ENCODE results near the gene CELSR1. TPM values are rescaled to one million over a fixed set of nuclear protein-coding genes. Genes with fewer than 3 reads are reported as not detected.
A peak's percentile ranks its signal among the peaks of the same experiment; 100 is the strongest.

Gene CELSR1
- total RNA-seq, 1 donor from 2014 or later: 2.1 TPM

DNA sequence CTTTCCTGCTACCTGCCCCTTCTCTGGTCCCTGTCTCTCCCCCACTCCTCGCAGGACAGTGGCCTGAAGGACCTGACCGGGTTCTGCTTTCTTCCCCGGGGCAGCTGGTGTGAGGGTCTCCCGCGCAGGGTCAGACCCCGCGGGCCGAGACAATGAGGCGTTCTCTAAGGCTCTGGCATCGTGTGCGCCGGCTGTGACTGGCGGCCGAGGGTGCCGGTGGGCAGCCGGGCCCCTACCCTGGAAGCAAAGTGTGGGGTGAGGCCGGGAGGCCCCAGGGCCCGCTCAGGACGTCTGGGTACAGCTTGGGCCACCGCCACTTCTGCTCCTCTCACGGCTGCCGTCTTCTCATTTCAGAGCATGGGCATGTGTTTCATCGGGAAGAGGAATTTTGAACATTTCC, 185.7 kb downstream of the CELSR1 start:
- Histone ChIP-seq H3K9me3 (ENCODE audit: control insufficient read depth in 3 of 3, low read length in 3 of 3) (no peaks in the 10 kb centered on the region), H3K4me3 (ENCODE audit: low read length in 3 of 3) (no peak overlapping the region), H3K4me1 (ENCODE audit: control insufficient read depth in 3 of 3, insufficient read depth in 3 of 3, low read length in 3 of 3) (peaks cover 17 to 33% (median 30%) of the 10 kb centered on the region in 3 donors), H3K9ac (ENCODE audit: low read depth in 1 of 3, low read length in 3 of 3) (no peak overlapping the region), H3K36me3 (ENCODE audit: control insufficient read depth in 3 of 3, insufficient read depth in 3 of 3, low read length in 3 of 3) (peaks cover 68 to 82% (median 73%) of the 10 kb centered on the region in 3 donors), H3K27ac (ENCODE audit: low read depth, low read length) (no peak overlapping the region), H3K27me3 (ENCODE audit: control insufficient read depth in 3 of 3, insufficient read depth in 3 of 3, low read length in 3 of 3) (no peaks in the 10 kb centered on the region)

DNA sequence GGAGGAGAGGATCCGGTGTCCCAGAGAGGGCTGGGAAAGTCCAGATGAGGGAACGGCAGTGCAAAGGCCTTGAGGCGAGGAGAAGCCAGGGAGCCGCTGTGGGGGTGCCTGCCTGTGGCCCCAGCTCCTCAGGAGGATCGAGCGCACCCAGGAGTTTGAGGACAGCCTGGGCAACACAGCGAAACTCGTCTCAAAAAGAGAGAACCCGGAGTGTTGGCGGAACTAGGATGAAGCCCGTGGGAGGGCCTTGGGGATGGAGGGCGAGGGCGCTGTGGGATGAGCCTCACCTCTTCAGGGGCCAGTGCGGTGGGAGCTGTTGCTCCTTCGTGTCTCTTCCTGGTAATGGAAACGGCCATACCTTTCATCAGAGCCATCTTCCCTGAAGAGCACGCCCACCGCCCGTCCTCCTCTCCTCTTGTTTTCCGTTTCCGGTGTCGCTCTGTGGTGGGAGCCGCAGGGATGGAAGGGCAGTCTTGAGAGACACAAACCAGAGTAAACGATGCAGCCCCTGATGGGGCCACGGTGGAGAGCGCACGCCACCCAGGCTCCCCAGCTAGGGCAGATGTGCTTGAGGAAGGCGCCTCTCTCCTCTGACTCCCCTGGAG, 186.2 kb downstream of the CELSR1 start:
- peak overlapping the region in 1 of 3 donors; percentile 16 for H3K9ac ChIP-seq (ENCODE audit: low read depth in 1 of 3, low read length in 3 of 3)
- H3K27me3 ChIP-seq (ENCODE audit: control insufficient read depth in 3 of 3, insufficient read depth in 3 of 3, low read length in 3 of 3): no peaks in the 10 kb centered on the region
- H3K36me3 ChIP-seq (ENCODE audit: control insufficient read depth in 3 of 3, insufficient read depth in 3 of 3, low read length in 3 of 3): peaks cover 72 to 81% (median 75%) of the 10 kb centered on the region in 3 donors
- no peak overlapping the region for H3K27ac ChIP-seq (ENCODE audit: low read depth, low read length)
- H3K4me3 ChIP-seq (ENCODE audit: low read length in 3 of 3): no peak overlapping the region
- no peaks in the 10 kb centered on the region for H3K9me3 ChIP-seq (ENCODE audit: control insufficient read depth in 3 of 3, low read length in 3 of 3)
- peaks cover 21 to 37% (median 35%) of the 10 kb centered on the region in 3 donors for H3K4me1 ChIP-seq (ENCODE audit: control insufficient read depth in 3 of 3, insufficient read depth in 3 of 3, low read length in 3 of 3)

DNA sequence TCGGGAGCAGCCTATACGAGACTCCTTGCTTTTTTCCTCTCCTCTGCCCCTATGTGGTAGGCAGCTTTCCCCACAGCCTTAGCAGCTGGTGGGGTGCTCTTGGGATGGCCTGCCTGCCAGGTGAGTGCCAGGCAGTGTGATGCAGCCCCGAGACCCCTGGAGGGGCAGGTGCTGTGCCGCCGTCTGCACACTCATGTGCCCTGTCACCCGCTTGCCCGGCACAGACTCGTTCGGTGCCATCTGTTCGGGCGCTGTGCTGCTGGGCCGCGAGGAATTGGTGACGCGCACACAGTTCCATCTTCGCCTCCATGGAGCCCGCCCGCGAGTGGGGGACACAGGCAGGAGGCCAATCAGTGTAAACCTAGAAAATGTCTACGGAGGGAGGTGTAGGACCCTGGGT, 186.8 kb downstream of the CELSR1 start:
- Histone ChIP-seq H3K36me3 (ENCODE audit: control insufficient read depth in 3 of 3, insufficient read depth in 3 of 3, low read length in 3 of 3) (peaks cover 74 to 78% (median 75%) of the 10 kb centered on the region in 3 donors), H3K4me3 (ENCODE audit: low read length in 3 of 3) (no peak overlapping the region), H3K4me1 (ENCODE audit: control insufficient read depth in 3 of 3, insufficient read depth in 3 of 3, low read length in 3 of 3) (peaks cover 21 to 38% (median 33%) of the 10 kb centered on the region in 3 donors), H3K9me3 (ENCODE audit: control insufficient read depth in 3 of 3, low read length in 3 of 3) (no peaks in the 10 kb centered on the region), H3K27ac (ENCODE audit: low read depth, low read length) (no peak overlapping the region), H3K9ac (ENCODE audit: low read depth in 1 of 3, low read length in 3 of 3) (peak overlapping the region in 1 of 3 donors; percentile 16), H3K27me3 (ENCODE audit: control insufficient read depth in 3 of 3, insufficient read depth in 3 of 3, low read length in 3 of 3) (no peaks in the 10 kb centered on the region)

DNA sequence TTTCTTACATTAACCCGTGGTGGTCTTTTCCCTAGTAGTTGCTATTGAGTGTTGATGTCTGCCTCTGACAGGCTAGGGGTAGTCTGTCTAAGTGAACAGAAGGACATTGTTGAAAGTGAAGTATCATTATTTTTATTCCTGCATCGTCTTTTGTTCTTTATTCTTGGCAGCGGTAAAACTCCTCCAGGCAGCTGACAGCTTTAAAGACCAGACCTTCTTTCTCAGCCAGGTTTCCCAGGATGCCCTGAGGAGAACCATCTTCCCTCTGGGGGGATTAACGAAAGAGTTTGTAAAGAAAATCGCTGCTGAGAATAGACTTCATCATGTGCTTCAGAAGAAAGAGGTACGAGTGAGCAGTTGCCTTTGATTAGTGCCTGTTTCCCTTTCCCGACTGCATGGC, 187.3 kb downstream of the CELSR1 start:
- Histone ChIP-seq H3K27ac (ENCODE audit: low read depth, low read length) (no peak overlapping the region), H3K4me1 (ENCODE audit: control insufficient read depth in 3 of 3, insufficient read depth in 3 of 3, low read length in 3 of 3) (peaks cover 21 to 38% (median 33%) of the 10 kb centered on the region in 3 donors)

DNA sequence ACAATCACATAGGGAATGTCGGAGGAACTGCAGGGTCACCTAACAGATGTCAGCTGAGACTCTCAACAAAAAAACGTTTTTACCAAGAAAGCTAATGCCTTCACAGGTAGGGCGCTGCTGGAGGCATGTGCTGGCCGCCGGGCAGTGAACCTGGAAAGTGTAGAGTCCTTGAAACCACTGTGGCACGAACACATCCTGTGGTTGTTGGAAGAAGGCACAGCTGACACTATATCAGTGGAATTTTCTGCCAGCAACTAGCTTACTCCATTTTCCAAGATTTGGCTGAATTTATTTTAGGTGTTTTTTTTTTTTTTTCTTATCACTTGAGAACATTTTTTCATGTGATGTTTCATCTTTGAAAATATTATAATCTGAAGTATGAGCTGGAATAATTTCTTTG, 187.7 kb downstream of the CELSR1 start:
- no peak overlapping the region for H3K27ac ChIP-seq (ENCODE audit: low read depth, low read length)
- H3K9me3 ChIP-seq (ENCODE audit: control insufficient read depth in 3 of 3, low read length in 3 of 3): no peaks in the 10 kb centered on the region
- peaks cover 71 to 80% (median 79%) of the 10 kb centered on the region in 3 donors for H3K36me3 ChIP-seq (ENCODE audit: control insufficient read depth in 3 of 3, insufficient read depth in 3 of 3, low read length in 3 of 3)
- no peaks in the 10 kb centered on the region for H3K27me3 ChIP-seq (ENCODE audit: control insufficient read depth in 3 of 3, insufficient read depth in 3 of 3, low read length in 3 of 3)
- H3K9ac ChIP-seq (ENCODE audit: low read depth in 1 of 3, low read length in 3 of 3): no peak overlapping the region
- H3K4me3 ChIP-seq (ENCODE audit: low read length in 3 of 3): no peak overlapping the region
- H3K4me1 ChIP-seq (ENCODE audit: control insufficient read depth in 3 of 3, insufficient read depth in 3 of 3, low read length in 3 of 3): peaks cover 21 to 38% (median 33%) of the 10 kb centered on the region in 3 donors

More for the DNA sequence above, 187.3 kb downstream of the CELSR1 start:
- H3K4me3 ChIP-seq (ENCODE audit: low read length in 3 of 3): no peak overlapping the region
- no peak overlapping the region for H3K9ac ChIP-seq (ENCODE audit: low read depth in 1 of 3, low read length in 3 of 3)
- H3K9me3 ChIP-seq (ENCODE audit: control insufficient read depth in 3 of 3, low read length in 3 of 3): no peaks in the 10 kb centered on the region
- no peaks in the 10 kb centered on the region for H3K27me3 ChIP-seq (ENCODE audit: control insufficient read depth in 3 of 3, insufficient read depth in 3 of 3, low read length in 3 of 3)
- H3K36me3 ChIP-seq (ENCODE audit: control insufficient read depth in 3 of 3, insufficient read depth in 3 of 3, low read length in 3 of 3): peaks cover 70 to 80% (median 76%) of the 10 kb centered on the region in 3 donors

DNA sequence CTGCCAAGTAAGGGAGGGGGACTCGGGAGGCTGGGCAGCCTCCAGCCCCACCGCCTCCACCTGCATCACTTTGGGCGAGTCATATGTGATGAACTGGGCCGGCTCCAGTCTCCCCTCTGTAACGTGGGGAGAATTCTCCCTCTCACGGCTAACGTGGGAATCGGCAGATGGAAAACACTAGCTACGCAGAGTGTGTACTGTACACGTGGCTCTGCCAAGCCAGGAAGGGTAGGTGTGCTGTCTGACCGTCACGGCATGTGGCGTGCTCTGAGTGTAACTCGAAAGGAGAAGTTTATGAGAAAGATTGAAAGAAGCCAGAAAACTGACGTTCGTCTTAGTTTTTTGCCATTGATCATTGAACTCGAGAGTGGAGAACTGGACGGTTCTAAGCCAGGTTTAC, 188.2 kb downstream of the CELSR1 start:
- H3K27me3 ChIP-seq (ENCODE audit: control insufficient read depth in 3 of 3, insufficient read depth in 3 of 3, low read length in 3 of 3): no peaks in the 10 kb centered on the region
- H3K4me3 ChIP-seq (ENCODE audit: low read length in 3 of 3): no peak overlapping the region
- H3K9ac ChIP-seq (ENCODE audit: low read depth in 1 of 3, low read length in 3 of 3): no peak overlapping the region
- no peak overlapping the region for H3K27ac ChIP-seq (ENCODE audit: low read depth, low read length)
- peaks cover 73 to 80% (median 78%) of the 10 kb centered on the region in 3 donors for H3K36me3 ChIP-seq (ENCODE audit: control insufficient read depth in 3 of 3, insufficient read depth in 3 of 3, low read length in 3 of 3)
- H3K9me3 ChIP-seq (ENCODE audit: control insufficient read depth in 3 of 3, low read length in 3 of 3): no peaks in the 10 kb centered on the region
- peaks cover 21 to 38% (median 31%) of the 10 kb centered on the region in 3 donors for H3K4me1 ChIP-seq (ENCODE audit: control insufficient read depth in 3 of 3, insufficient read depth in 3 of 3, low read length in 3 of 3)

DNA sequence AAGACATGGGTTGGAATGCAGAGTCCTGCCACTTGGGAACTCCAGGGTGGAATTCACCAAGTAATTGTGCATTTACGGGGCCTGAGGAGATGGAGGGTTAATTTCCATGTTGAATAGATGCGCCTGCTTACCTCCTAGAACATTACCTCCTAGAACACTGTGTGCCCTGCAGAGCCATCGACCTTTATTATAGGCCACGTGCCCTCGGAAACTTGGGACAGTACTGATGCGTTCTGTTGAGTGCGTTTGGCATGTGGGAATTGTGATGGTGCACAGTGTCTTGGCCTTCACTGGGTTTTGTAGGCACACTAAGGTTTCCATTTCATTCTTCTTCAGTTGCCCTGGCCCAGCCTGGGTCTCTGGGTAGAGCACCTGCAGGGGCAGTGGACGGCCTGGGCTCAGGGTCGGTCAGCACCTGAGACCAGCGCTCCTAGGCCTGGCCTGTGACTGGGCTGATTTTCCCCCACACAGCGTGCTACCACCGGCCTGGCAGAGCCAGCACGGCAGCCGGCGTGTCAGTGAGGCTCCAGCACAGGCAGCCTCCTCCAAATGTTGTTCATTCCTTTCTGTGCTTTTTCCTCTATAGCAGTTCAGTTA, 189.2 kb downstream of the CELSR1 start:
- Histone ChIP-seq H3K9me3 (ENCODE audit: control insufficient read depth in 3 of 3, low read length in 3 of 3) (no peaks in the 10 kb centered on the region), H3K27ac (ENCODE audit: low read depth, low read length) (no peak overlapping the region), H3K36me3 (ENCODE audit: control insufficient read depth in 3 of 3, insufficient read depth in 3 of 3, low read length in 3 of 3) (peaks cover 70 to 80% (median 73%) of the 10 kb centered on the region in 3 donors), H3K27me3 (ENCODE audit: control insufficient read depth in 3 of 3, insufficient read depth in 3 of 3, low read length in 3 of 3) (no peaks in the 10 kb centered on the region), H3K9ac (ENCODE audit: low read depth in 1 of 3, low read length in 3 of 3) (no peak overlapping the region), H3K4me3 (ENCODE audit: low read length in 3 of 3) (no peak overlapping the region), H3K4me1 (ENCODE audit: control insufficient read depth in 3 of 3, insufficient read depth in 3 of 3, low read length in 3 of 3) (peaks cover 15 to 28% (median 20%) of the 10 kb centered on the region in 3 donors)

DNA sequence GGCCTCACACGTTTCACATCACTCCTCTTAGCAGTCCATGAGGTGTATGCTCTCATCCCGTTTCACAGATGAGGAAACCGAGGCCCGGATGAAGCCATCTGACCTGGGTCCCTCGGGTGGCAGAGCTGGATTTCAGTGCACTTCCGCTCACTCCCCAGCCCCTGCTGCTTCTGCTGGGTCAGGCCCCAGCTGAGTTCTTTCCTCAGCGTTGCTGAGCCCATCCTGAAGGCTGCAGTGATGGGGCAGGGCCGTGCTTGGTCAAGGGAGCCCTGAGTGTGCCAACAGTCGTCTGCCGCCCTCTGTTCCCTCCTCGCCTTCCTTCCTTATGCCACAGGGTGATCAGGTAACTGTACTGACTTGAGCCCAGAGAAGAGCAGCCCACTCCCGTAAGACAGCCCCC, 189.8 kb downstream of the CELSR1 start:
- Histone ChIP-seq H3K27me3 (ENCODE audit: control insufficient read depth in 3 of 3, insufficient read depth in 3 of 3, low read length in 3 of 3) (no peaks in the 10 kb centered on the region), H3K9me3 (ENCODE audit: control insufficient read depth in 3 of 3, low read length in 3 of 3) (no peaks in the 10 kb centered on the region), H3K36me3 (ENCODE audit: control insufficient read depth in 3 of 3, insufficient read depth in 3 of 3, low read length in 3 of 3) (peaks cover 67 to 82% (median 73%) of the 10 kb centered on the region in 3 donors), H3K27ac (ENCODE audit: low read depth, low read length) (no peak overlapping the region), H3K4me1 (ENCODE audit: control insufficient read depth in 3 of 3, insufficient read depth in 3 of 3, low read length in 3 of 3) (peaks cover 9 to 23% (median 15%) of the 10 kb centered on the region in 3 donors), H3K9ac (ENCODE audit: low read depth in 1 of 3, low read length in 3 of 3) (peak overlapping the region in 1 of 3 donors; percentile 16), H3K4me3 (ENCODE audit: low read length in 3 of 3) (no peak overlapping the region)

DNA sequence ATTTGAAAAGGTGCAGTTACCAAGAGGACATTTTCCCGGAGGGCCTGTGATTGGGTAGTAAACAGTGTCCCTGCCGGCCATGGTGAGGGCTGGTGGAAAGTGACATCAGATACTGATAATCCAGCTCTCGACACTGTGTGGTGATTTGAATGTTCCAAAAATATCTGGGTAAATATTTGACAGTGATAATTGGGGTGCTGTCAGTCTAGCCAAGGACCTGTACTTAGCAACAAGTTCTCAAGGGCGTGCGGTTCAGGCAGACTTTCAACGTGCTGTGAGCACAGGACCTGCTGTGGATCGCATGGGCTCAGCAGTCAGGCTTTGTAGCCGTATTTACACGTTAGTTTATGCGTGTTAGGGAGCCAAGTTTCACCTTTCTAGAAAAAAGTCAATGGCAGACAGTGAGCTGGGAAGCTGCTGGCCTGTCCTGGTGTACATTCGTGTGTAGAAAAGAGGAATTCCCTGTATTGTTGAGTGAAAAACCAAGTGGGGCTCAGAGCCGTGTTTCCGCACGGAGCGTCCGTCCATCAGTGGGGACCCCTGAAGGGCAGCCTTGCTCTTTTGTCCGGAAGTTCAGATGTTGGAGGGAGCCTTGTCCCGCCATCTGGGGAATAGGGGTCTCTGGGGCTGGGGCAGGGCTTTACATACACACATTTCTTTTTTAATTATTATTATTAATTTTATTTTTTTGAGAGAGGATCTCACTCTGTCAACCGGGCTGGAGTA, 190.6 kb downstream of the CELSR1 start:
- H3K9me3 ChIP-seq (ENCODE audit: control insufficient read depth in 3 of 3, low read length in 3 of 3): no peaks in the 10 kb centered on the region
- no peaks in the 10 kb centered on the region for H3K27me3 ChIP-seq (ENCODE audit: control insufficient read depth in 3 of 3, insufficient read depth in 3 of 3, low read length in 3 of 3)
- peaks cover 61 to 79% (median 71%) of the 10 kb centered on the region in 3 donors for H3K36me3 ChIP-seq (ENCODE audit: control insufficient read depth in 3 of 3, insufficient read depth in 3 of 3, low read length in 3 of 3)
- H3K9ac ChIP-seq (ENCODE audit: low read depth in 1 of 3, low read length in 3 of 3): peak overlapping the region in 1 of 3 donors; percentile 64
- peak overlapping the region in 1 of 3 donors; percentile 13 for H3K4me3 ChIP-seq (ENCODE audit: low read length in 3 of 3)
- H3K27ac ChIP-seq (ENCODE audit: low read depth, low read length): peak overlapping the region; percentile 61
- H3K4me1 ChIP-seq (ENCODE audit: control insufficient read depth in 3 of 3, insufficient read depth in 3 of 3, low read length in 3 of 3): peaks cover 7 to 22% (median 12%) of the 10 kb centered on the region in 3 donors

DNA sequence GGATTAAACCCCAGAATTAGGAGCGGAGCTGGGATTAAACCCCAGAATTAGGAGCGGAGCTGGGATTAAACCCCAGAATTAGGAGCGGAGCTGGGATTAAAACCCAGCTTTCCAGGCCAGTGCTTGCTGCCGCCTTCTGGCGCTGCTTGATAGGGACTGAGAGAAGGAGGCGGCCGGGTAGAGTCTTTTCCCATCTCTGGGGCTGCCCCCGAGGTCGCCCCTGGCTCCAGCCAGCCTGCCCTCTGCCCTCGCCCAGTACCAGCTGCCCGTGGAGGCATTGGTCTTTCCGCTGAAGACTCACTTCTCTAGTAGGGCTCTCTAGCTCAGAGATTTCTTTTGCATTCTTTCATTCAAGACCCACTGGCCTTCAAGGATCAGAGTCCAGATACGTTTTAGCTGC, 196.7 kb downstream of the CELSR1 start:
- Histone ChIP-seq H3K4me1 (ENCODE audit: control insufficient read depth in 3 of 3, insufficient read depth in 3 of 3, low read length in 3 of 3) (peaks cover 16 to 20% (median 20%) of the 10 kb centered on the region in 3 donors), H3K36me3 (ENCODE audit: control insufficient read depth in 3 of 3, insufficient read depth in 3 of 3, low read length in 3 of 3) (peaks cover 40 to 64% (median 58%) of the 10 kb centered on the region in 3 donors), H3K27ac (ENCODE audit: low read depth, low read length) (no peak overlapping the region), H3K9ac (ENCODE audit: low read depth in 1 of 3, low read length in 3 of 3) (no peak overlapping the region), H3K9me3 (ENCODE audit: control insufficient read depth in 3 of 3, low read length in 3 of 3) (no peaks in the 10 kb centered on the region), H3K27me3 (ENCODE audit: control insufficient read depth in 3 of 3, insufficient read depth in 3 of 3, low read length in 3 of 3) (no peaks in the 10 kb centered on the region), H3K4me3 (ENCODE audit: low read length in 3 of 3) (no peak overlapping the region)
